Uterus (tissue), 4 donors: ENCODE measurements around the gene NDUFS7. TPM values are rescaled to one million over a fixed set of nuclear protein-coding genes. Genes with fewer than 3 reads are reported as not detected.

ENCODE experiments used
- DNase-seq, 2 donors: peaks; one replicate each; pipeline ENCODE4 v3.0.0-alpha.2; 2019 to 2020
- H3K27ac ChIP-seq, 2 donors: fragments of 200-600 bp; sonication (generic); 1 replicate in 1 of 2; 2 replicates in 1 of 2; pipeline ENCODE4 v1.5.1; 2016 to 2018
- H3K27me3 ChIP-seq, 2 donors: fragments of 200-600 bp; sonication (generic); one replicate each; pipeline ENCODE4 v1.5.1; 2018 to 2019; ENCODE audit warnings: control low read depth in 1 of 2
- H3K36me3 ChIP-seq, 2 donors: fragments of 200-600 bp; sonication (generic); one replicate each; pipeline ENCODE4 v1.5.1; 2019; ENCODE audit warnings: control low read depth in 1 of 2
- H3K4me1 ChIP-seq, 2 donors: fragments of 200-600 bp; sonication (generic); one replicate each; pipeline ENCODE4 v1.5.1; 2018 to 2019; ENCODE audit warnings: control low read depth in 1 of 2
- H3K4me3 ChIP-seq, 2 donors: fragments of 200-600 bp; sonication (generic); 1 replicate in 1 of 2; 2 replicates in 1 of 2; pipeline ENCODE4 v1.5.1; 2018 to 2019; ENCODE audit warnings: mild to moderate bottlenecking in 1 of 2
- H3K9me3 ChIP-seq, 2 donors: fragments of 200-600 bp; sonication (generic); one replicate each; pipeline ENCODE4 v1.5.1; 2019; ENCODE audit warnings: control low read depth in 1 of 2
- CTCF ChIP-seq, 4 experiments: fragments of 200-600 bp in 2 of 4; fragments of 450-650 bp in 2 of 4; sonication (generic) in 2 of 4; IDR thresholded peaks; one replicate each; pipeline ENCODE4 v1.5.1; 2016 to 2019; ENCODE audit warnings: antibody characterized with exemption in 4 of 4, mild to moderate bottlenecking in 2 of 4, moderate library complexity in 1 of 4
- POLR2A ChIP-seq, 2 donors: fragments of 450-650 bp; IDR thresholded peaks; one replicate each; pipeline ENCODE4 v1.6.1; 2016; ENCODE audit warnings: antibody characterized with exemption in 2 of 2, mild to moderate bottlenecking in 1 of 2, moderate library complexity in 1 of 2
- intact Hi-C: fragments of 100-400 bp; cut with DNase I; formaldehyde crosslinking; loops from one replicate; pipeline ENCODE4 v1.15.1; 2023; ENCODE audit warnings: low total_unique reads
- total RNA-seq, 4 donors: library from RNA; depleted of rRNA in 3 of 4; stranded (reverse); fragments of >200 nt in 3 of 4; gene quantifications; one replicate each; pipeline versions ENCODE4 v1.1.0 to v1.2.4, GENCODE V29; 2014 to 2023
- donor health status: DM: yes; HTN: yes; CAD: no.

The NDUFS7 gene
- total RNA-seq, 4 donors from 2014 or later: 39.2 to 65.5 (median 42.1) TPM

- DNase-seq: no peak
- TF ChIP-seq POLR2A (IDR thresholded peaks at IDR 0.05): no peak
- no peak for TF ChIP-seq CTCF (IDR thresholded peaks at IDR 0.05)
- peaks cover 9 to 54% of the 10 kb centered on the region in 2 donors for H3K4me1 ChIP-seq
- H3K4me3 ChIP-seq: no peak overlapping the region
- no peaks in the 10 kb centered on the region for H3K36me3 ChIP-seq
- intact Hi-C loops: no loop called here
- H3K27me3 ChIP-seq: no peaks in the 10 kb centered on the region
- peak overlapping the region; percentile 6 to 25 for H3K27ac ChIP-seq
- no peaks in the 10 kb centered on the region for H3K9me3 ChIP-seq
Observed at GRCh38 chr19:1411255-1412191, 27.8 kb downstream of the NDUFS7 start.

DNA sequence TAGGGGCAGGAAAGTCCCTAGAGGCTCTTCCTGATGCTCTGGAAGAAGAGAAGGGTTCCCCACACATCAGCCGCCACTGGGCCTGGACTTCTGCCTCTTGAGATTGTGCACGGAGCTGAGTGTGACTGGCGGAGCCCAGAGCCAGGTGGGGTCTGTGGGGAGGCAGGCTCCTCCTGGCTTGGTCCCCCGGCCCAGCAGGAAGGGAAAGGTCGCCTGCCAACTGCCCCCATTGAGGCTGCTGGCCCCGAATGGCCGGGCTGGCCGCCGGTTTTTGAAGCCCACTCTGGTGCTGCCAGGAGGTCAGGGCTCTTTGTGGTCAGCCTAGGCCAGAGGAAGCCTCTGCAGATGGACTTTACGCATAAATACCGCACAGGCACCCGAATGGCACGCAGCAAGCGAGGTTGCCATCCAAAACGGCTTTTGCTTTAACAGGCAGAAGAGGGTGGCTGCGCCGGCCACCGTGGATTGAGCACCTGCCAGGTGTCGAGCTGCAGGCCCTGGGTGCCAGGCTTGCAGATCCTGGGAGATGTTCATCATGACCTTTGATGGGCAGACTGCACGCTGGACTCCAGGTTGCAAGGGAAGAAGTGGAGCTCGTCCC, 28.7 kb downstream of the NDUFS7 start:
- H3K36me3 ChIP-seq: no peaks in the 10 kb centered on the region
- H3K9me3 ChIP-seq: no peaks in the 10 kb centered on the region
- no peak for TF ChIP-seq POLR2A (IDR thresholded peaks at IDR 0.05)
- peaks cover 11 to 63% of the 10 kb centered on the region in 2 donors for H3K4me1 ChIP-seq
- no peak overlapping the region for H3K27ac ChIP-seq
- no peaks in the 10 kb centered on the region for H3K27me3 ChIP-seq
- no peak overlapping the region for H3K4me3 ChIP-seq
- intact Hi-C loops: no loop called here
- DNase-seq: no peak

DNA sequence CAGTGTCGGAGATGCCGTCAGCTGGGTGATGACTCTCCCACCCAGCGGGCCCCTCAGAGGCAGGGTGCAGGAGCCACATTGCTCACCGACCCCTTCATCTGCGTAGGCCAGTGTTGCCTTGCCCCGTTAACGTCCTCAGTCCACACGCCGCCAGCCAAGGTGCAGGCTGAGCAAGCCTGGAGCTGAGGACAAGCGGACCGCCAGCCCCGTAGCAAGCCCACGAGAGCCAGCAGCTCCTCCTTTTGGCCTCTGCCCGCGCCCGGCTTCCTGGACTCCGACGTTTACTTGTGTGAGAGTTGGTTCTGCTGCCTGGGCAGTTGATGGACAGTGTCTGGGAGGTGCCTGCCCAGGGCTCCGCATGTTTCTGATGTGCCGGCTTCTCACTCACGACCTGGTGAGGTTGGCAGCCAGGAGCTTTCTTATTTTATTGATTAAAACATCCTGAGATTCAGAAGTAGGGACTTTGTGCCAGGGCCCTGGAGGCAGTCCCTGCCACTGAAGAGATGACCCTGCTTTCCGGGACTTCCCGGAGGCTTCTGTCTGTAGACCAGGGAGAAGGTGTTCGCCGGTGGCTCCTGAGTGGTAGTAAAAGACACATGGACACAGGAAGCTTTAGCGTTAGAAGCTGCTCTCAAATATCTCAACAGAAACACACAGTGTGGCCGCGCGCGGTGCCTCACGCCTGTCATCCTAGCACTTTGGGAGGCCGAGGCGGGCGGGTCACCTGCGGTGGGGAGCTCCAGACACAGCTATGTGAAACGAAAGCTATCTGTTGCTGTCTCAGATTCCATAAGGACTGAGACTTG, 29.5 kb downstream of the NDUFS7 start:
- intact Hi-C loops: no loop called here
- Histone ChIP-seq H3K36me3 (no peaks in the 10 kb centered on the region), H3K4me3 (no peak overlapping the region), H3K9me3 (no peaks in the 10 kb centered on the region), H3K27me3 (no peaks in the 10 kb centered on the region), H3K4me1 (peaks cover 11 to 71% of the 10 kb centered on the region in 2 donors), H3K27ac (no peak overlapping the region)
- TF ChIP-seq POLR2A (IDR thresholded peaks at IDR 0.05): no peak
- TF ChIP-seq CTCF (IDR thresholded peaks at IDR 0.05): no peak
- DNase-seq: no peak

- Histone ChIP-seq H3K36me3 (no peaks in the 10 kb centered on the region), H3K27me3 (no peaks in the 10 kb centered on the region), H3K4me3 (peak overlapping the region in 1 of 2 donors; percentile 5), H3K27ac (peak overlapping the region; percentile 78 to 86), H3K9me3 (no peaks in the 10 kb centered on the region), H3K4me1 (peaks cover 11 to 51% of the 10 kb centered on the region in 2 donors)
- intact Hi-C loops: no loop called here
- DNase-seq: no peak
- no peak for TF ChIP-seq POLR2A (IDR thresholded peaks at IDR 0.05)
- no peak for TF ChIP-seq CTCF (IDR thresholded peaks at IDR 0.05)
Observed at GRCh38 chr19:1416014-1416841, 32.5 kb downstream of the NDUFS7 start.

DNA sequence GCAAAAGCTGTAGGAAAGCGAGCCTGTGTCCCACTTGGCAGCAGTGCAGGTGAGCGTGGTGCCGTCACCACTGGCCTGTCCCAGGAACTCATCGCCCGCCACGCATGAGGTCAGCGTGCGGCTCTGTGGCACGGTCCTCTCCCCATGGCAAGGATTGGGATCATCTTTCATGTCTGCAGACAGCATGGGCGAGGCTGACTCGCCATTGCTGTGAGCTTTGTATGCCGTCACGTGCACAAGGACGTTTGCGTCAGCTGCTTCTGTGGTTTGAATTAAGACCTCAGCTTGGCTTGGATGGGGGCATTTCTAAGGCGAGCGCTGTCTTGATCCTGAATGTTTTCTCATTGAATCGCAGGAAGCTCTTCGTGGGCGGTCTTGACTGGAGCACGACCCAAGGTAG, 33.4 kb downstream of the NDUFS7 start:
- TF ChIP-seq POLR2A (IDR thresholded peaks at IDR 0.05) (no peak), CTCF (IDR thresholded peaks at IDR 0.05) (no peak)
- H3K27ac ChIP-seq: peak overlapping the region; percentile 78 to 86
- no peaks in the 10 kb centered on the region for H3K36me3 ChIP-seq
- H3K9me3 ChIP-seq: no peaks in the 10 kb centered on the region
- peaks cover 11 to 42% of the 10 kb centered on the region in 2 donors for H3K4me1 ChIP-seq
- no peak overlapping the region for H3K4me3 ChIP-seq
- intact Hi-C loops: no loop called here
- no peaks in the 10 kb centered on the region for H3K27me3 ChIP-seq
- DNase-seq: peak in 1 of 2 donors; percentile 40
